CD4-positive, alpha-beta T cell treated with Interferon gamma for 1 hour (primary cell): Measurements from ENCODE around the gene SEMA3E.

Experiments used
- DNase-seq: peaks from one replicate; pipeline ENCODE4 v3.0.0-alpha.2; 2020

The SEMA3E gene

DNA sequence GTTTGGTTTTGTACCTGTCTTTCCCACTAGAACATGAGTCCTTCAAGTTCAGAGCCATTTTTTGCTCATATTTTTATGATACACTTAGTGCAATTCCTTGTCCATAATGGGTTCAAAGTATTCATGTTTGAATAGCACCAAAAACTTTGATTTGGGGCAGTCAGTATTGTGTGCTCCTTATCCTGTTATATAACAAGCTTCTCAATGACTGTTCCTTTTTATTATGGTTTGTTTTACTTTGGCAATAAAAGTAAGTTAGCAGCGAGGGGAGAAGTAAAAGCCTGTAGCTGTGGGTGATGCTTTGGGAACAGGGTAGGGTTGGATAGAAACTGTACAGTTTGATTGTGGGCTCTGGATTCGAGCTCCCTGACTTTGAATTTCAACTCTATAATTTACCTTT lies 311.9 kb downstream of the SEMA3E start:
- no peak for DNase-seq

DNA sequence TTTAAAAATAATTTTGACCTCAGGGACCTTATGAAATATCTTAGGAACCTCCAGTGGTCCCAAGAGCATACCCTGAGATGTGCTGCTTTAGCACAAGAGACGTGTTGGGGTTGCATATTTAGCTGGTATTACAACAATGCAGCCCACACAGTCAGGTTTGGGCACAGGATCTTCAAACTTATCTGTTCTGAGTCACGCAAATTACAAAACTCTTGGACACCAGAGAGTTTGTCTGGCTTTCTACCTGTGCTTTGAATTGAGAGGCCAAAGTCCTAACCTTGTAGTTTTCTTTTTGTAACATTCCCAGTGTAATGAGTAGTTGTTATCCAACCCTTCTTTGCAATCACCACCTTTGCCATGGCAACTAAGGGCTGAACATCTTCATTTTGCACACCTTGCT lies 322.7 kb downstream of the SEMA3E start:
- DNase-seq = no peak

DNA sequence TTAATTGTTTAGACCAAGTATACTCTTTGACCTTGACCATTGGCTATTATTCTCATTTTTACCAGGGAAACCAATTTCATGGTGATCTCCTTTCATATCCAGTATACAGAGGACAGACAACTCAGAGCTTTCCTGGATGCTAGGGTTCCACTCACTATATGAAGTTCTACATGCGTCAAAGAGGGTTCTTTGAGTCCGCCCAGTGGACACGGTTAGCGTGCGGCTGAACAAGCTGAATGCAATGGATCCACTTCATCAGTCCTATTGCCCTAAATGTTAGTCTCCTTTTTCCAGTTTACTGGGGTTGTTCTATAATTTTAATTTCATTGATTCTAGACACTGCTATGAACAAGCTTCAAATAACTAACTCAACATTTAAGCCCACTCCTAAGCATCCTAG lies 323.9 kb downstream of the SEMA3E start:
- DNase-seq = no peak

DNA sequence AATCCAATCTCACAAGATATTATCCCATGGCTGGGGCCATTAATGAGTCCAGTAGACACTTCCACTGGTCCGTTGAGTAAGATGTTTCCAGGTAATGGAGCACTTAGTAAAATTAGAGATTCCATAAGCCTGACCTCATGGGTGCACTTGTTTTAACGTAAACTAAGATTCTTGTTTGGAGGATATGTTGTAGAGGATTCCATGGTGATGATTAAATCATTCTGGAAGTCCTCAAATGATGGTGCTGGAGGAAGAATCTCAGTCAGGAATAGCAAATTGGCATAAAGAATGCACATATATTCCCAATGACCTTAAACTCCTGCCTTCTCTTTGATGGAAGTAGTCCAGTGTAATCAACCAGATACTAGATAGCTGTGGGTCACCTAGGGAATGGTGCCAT lies 324.3 kb downstream of the SEMA3E start:
- DNase-seq = no peak

DNA sequence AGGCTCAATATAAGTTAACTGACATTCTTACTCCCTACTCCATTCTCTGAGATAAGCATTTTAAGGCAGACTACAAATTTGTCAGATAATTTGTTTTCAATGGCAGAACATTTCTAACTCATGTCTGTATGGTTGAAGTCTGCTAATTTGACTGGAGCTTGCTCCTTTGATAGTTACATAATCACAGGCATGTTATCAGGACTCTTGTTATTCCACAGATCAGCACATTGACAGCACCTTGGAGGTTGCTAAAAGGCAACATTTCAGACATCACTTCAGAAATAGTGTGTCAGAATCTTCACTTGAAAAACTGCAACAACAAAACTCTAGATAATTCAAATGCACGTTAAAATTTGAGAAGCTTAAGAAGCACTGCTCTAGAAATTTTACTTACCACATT lies 327.9 kb downstream of the SEMA3E start:
- no peak for DNase-seq

DNA sequence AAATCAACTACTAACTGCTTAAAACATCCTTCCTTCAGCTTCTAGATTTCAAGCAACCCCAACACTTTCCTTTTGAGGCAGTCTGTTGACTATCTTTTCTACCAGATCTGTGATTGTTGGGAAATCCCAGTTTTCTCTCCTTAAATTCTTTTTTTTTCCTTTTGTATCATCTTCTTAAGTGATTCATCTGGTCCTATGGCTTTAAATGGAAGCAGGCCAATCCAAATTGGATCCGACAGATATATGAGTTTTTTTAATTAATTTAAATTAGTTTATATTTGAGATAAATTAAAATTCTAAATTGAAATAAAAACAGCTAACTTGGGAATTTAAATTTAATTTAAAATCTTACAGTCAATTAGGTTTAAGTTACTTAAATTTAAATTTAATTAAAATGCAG lies 335.0 kb downstream of the SEMA3E start:
- no peak for DNase-seq
